GM19463 (cell line): ENCODE data around the gene LCE2C.
"Not testable (repeated sequence)": the region's sequence is repeated elsewhere in the genome, so short reads cannot be mapped to it uniquely, and the experiment has no call there.

Experiments
- ATAC-seq: cut with Tn5 transposase; IDR thresholded peaks from one replicate; pipeline ENCODE4 v1.9.1; 2021; ENCODE audit warnings: mild to moderate bottlenecking, moderate library complexity; ENCODE audit not compliant: unreplicated experiment

Gene LCE2C, protein sequence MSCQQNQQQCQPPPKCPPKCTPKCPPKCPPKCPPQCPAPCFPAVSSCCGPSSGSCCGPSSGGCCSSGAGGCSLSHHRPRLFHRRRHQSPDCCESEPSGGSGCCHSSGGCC

GRCh38 chr1:152674983-152675382 is at the start of gene LCE2C:
TSS of gene LCE2C (plus strand) at chr1:152675279. CDS start at chr1:152676016, 737 bp downstream.
- ATAC-seq = not testable (repeated sequence)

GRCh38 chr1:152626744-152627143 is 48.3 kb upstream of the LCE2C start:
- no peak for ATAC-seq

GRCh38 chr1:152630596-152630995 is 44.5 kb upstream of the LCE2C start:
- no peak for ATAC-seq

DNA sequence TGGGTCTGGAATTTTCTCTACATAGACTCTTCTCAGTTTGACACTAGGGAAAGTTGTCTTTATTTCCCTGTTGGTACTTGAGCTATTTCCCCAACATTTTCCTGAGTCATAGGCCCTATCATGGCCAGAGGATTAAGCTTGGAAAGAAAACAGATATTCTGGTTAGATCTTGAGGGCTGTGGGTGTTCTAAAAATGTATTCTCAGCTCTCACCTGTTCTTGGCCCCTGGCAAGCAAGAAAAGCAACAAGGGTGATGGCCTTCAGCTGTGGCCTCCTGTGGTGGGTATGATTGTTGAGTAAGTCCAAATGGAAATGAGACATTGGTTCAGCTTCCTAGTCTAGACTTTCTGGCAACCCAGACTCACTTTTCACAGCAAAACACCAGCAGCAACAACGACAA is 34.7 kb upstream of the LCE2C start:
- ATAC-seq = no peak

GRCh38 chr1:152643945-152644344 is 31.1 kb upstream of the LCE2C start:
- ATAC-seq = no peak

- no peak for ATAC-seq
These were observed 29.9 kb upstream of the LCE2C start for GRCh38 chr1:152645146-152645545.

DNA sequence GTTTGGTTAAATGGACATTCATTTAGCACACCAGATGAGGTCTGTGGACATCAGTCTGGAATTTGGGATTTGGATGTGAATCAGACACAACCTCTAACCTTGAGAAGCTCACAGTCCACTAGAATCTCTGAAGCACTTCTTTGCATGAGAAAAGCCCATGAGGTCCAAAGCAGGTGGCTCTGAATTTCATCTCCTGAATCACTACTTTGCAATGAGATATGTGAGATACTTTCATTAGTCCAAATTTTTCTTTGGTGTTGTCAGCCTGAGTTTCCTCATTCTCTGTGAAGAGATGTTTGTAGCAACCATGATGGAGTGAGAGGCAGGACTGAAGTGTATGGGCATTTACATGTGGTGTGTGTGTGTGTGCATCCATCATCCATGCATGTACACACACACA is 28.4 kb upstream of the LCE2C start:
- no peak for ATAC-seq

DNA sequence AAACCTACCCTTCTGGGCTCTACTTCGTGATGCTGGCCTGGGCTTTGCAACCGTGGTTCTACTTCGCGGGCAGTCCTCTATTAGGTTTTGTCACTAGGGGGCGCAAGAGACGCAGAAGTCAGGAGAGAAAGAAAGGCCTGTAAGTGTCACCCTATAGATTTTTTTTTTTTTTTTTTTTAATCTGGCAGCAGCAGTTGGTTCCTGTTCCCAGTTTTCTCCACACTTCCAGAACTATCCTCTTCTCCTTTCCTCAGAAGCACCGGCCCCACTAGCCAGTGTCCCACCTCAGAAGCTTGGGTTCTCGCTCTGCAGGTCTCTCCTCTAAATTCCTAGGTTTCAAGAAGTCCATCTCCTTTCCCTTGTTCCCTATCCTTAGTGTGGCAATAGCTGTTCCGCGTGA is 21.0 kb upstream of the LCE2C start:
- no peak for ATAC-seq

DNA sequence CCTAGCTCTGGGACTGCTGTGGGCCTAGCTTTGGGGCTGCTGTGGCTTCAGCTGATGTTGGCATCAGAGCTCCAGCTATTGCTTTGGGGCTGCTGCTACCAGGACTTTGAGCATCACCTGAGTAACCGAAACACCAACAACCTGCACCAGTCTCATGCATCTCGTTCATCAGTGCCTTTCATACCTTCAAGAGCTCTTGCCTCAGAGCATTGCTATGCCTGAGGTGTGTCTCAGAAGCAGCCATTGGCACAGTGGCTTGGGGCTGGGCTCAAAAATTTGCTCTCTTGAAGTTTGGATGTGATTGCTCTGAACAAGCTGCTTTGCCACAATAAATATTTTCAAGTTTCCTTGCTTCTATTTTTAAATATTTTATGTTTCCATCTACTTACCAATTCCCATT is 18.6 kb upstream of the LCE2C start:
- no peak for ATAC-seq

DNA sequence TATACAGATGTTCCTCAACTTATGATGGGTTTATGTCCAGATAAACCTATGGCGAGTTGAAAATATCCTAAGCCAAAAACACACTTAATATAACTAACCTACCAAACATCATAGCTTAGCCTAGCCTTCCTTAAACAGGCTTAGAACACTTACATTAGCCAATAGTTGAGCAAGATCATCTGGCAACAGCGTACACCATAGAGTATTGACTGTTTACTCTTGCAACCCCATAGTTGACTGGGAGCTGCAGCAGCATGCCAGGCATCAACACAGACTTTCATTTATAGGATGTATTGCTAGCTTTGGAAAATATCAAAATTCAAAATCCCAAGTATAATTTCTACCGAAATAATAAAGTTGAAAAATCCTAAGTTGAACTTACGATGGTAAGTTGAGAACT is 17.4 kb upstream of the LCE2C start:
- no peak for ATAC-seq

DNA sequence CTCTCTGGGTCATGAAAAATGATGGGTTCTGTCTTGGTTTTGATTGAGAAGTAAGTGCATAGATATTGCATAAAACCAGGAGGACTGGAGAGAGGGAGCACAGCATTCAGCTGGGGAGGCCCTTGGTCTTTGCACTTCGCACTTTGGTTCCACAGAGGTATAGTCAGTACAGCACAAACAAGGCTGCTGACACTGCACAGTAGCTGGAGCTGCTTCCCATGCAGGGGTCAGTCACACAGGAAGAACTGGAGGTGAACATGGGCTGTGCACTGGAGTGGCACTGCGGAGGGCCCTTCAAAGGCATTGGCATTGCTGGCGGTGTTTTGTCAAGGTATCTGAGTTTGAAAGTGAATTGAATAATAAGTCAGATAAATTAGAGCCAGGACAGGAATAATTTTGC is 16.4 kb upstream of the LCE2C start:
- ATAC-seq = no peak

GRCh38 chr1:152663098-152663497 is 12.0 kb upstream of the LCE2C start, which contains the start of gene LCE2D:
TSS of gene LCE2D (plus strand) at chr1:152663380. CDS start at chr1:152664106, 726 bp downstream.
- no peak for ATAC-seq

DNA sequence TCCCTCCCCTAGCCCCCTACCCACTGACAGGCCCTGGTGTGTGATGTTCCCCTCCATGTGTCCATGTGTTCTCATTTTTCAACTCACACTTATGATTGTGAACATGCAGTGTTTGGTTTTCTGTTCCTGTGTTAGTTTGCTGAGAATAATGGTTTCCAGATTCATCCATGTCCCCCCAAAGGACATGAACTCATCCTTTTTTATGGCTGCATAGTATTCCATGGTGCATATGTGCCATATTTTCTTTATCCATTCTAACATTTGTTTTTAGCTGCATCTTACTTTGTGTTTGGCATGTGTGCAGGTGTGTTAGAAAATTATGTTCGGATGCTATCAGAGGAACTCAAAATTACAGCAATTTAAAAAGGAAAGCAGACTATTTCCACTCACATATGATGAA is 8.9 kb upstream of the LCE2C start:
- ATAC-seq = not testable (repeated sequence)

- ATAC-seq = no peak
These were observed 7.4 kb upstream of the LCE2C start for GRCh38 chr1:152667648-152668047.

GRCh38 chr1:152673016-152673415 is 2.1 kb upstream of the LCE2C start:
- no peak for ATAC-seq

DNA sequence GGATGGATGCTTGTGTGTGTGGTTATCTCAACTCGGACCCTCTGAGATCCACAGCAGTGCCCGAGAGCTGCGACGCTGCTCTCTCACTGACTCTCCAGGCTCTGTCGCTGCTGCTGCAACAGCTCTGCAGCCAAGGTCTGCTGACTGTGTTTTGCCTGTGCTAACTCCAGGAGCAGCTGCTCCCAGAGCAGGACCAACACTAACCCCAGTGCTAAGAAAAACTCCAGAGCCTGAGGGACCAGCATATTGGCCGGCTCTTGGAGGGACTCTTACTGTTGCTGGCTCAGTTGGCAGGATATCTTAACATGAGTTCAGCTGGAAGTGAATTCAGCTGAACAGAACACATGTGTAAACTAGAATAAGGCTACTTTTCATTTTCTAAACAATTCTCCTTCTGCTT is 4.4 kb downstream of the LCE2C start:
- no peak for ATAC-seq

GRCh38 chr1:152681616-152682015 is 6.5 kb downstream of the LCE2C start:
- no peak for ATAC-seq

GRCh38 chr1:152683846-152684245 is 8.8 kb downstream of the LCE2C start:
- ATAC-seq = no peak

DNA sequence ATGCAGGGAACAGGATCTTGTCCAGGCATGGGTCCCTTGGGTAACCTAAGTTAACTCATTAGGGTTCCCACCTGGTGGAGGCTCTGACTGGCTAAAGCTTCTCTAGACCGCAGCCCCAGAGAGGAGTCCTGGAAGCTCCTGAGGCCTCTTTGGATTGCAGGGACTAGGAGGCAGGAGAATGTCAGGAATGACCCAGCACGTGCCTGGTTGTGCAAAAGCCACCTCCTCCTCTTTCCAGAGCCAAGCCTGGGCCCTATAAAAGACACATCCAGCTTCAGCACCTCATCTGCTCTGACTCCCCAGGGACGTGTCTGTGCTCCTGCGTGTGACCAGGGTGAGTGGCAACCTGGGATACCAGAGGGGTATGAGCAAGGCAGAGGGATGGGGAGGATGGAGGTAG is 10.7 kb downstream of the LCE2C start, which contains the start of gene LCE2B:
Gene LCE2B (plus strand): TSS at position 301 of the 400 bp plus-strand sequence. CDS start 721 bp downstream, outside the sequence.
- not testable (repeated sequence) for ATAC-seq

- no peak for ATAC-seq
These were observed 22.9 kb downstream of the LCE2C start, which contains the start of gene LCE2A for GRCh38 chr1:152697701-152698600. TSS of gene LCE2A (plus strand) at chr1:152698345. CDS start at chr1:152698902, 557 bp downstream.

DNA sequence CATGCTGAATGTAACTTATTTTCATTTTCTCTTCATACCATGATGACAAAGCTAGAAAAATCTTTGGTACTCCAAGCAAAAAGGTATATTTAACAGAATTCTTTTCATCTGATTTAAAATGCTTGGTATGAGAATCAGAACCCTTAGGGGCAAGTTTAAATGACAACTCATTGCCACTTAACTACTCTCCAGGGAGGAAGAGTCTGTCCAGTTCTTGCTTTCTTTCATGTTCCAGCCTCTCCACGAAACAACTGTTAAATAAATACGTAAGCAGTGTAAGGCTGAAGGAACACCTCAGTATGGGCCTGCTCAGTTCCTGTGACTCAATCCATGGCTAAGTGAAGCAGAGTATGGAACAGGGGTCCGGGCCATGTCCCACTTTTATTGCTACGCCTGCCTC is 24.7 kb downstream of the LCE2C start:
- ATAC-seq = no peak

GRCh38 chr1:152707860-152708259 is 32.8 kb downstream of the LCE2C start, which contains the start of gene LCE4A:
TSS of gene LCE4A (plus strand) at chr1:152708160. CDS start at chr1:152709076, 916 bp downstream.
- no peak for ATAC-seq
